Measurements from ENCODE around the gene KLF9.

The KLF9 gene

DNA sequence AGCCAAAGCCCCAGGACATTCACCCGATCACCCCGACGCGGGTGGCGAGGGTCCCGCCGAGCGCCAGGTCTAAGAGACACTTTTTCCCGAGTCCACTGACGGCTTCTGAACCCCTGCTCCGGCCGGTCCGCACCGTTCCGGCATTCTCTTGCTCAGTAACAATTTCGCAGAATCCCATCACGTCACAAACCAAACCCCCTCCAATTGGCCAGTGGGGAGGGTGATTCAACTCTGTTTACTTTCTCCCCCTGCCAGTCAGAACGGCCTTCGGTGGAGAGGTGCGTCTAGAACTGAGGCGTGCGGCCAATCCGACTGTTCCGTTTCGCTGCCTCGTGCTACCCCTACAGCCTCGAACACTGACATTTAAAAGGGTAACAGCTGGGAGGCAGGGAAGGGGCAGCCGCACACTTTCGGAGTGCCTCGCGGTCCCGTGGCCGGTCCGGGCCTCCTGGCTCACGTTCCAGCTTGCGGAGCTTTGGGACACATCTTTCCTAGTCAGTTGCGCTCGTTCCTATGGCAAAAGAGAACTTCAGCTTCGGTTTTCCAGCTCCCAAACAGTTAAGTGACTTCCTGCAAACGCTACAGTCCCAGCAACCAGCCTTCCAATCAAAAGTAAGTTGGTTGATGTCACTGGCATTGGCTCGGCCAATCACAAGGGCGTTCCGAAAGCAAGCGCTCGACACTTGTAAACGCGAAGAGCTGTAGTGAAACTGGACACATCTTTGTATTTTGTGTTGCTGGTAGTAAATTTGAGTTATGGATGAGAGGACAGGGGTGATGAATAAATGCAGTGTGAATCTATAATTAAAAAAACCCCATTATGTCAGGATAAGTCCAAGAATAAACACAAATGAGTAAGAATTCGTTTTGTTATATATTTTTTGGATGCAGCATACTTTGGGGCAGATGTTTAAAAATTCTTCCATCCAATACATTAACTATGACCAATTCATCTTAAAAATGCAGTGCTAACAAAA is at the start of gene KLF9:
Gene KLF9, minus strand, starts transcription at position 859 of the 977 bp plus-strand sequence. CDS start 1,294 bp downstream, outside the sequence.
- peak; percentile 88 for DNase-seq (ENCODE audit: low read depth)

DNA sequence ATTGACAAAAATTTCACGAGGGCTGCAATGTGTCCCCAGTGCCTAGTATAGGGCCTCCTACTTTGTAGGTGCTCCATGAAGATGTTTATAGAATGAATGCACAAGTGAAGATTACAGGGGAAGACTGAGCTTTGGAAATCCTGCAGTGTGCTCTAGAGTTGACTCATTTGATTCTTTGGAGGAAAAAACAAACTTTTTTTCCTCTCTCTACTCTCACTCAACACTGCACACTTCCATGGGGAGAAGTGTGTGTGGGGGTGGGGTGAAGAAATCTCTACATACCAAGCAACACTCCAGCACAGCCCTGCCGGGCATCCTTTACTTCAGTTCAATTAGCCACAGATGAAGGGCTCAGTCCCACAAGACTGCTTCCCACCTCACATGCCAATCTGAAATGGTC is 49.4 kb upstream of the KLF9 start:
- DNase-seq (ENCODE audit: low read depth) = no peak

GRCh38 chr9:70462300-70462699 is 47.8 kb upstream of the KLF9 start:
- no peak for DNase-seq (ENCODE audit: low read depth)

- DNase-seq (ENCODE audit: low read depth) = no peak
These were observed 42.8 kb upstream of the KLF9 start for GRCh38 chr9:70457235-70457634.

DNA sequence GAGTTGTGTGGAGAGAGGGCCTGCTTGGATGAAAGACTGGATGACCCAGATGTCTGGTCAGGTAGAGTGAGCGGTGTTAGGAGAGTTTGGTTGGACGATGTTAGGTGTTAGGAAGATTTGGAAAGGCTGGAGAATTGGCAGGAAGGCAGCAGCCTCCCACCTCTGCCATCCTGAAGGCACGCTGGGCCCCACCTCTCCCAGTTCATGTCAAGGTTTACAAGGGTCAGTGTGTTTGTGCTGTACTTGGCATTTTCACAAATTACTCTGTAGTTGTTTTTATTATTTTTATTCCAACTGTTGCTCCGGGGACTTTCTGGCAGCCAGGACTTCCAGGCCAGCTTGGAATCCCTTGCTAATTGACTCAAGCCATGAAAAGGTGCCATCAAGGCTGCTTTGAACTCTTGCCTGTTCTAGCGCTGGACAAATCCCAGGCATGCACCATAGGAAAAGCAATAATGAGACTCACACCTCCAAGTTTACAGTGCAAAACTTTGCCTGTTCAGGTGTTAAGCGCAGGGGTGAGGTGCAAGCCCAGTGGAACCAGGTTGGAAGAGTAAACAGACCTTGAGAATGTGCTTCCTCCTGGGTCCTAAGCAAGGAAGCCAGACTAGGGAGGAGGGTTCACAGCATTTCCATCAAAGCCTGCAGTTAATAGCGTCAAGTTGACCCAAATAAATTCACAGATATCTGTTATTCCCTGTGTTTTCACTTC is 41.7 kb upstream of the KLF9 start:
- DNase-seq (ENCODE audit: low read depth) = no peak

DNA sequence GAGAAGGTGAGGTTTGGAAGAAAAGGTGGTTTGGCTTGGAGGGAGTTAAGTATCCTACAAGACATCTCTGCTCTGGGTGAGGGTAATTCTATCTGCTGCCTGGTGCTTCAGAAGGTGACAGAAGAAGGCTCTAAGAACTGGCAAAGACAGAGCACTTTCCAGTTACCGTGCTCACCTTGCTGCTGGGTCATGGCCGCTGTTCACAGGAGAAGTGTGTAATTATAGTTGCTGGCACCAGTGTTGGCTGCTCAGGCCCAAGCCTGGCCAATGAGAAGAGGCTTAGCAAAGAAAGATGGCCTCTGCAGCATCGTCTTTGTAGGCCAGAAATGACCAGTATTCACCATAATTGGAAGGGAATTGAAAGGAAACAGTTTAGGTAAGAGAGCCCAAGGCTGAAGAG is 37.9 kb upstream of the KLF9 start:
- no peak for DNase-seq (ENCODE audit: low read depth)

GRCh38 chr9:70451765-70452164 is 37.3 kb upstream of the KLF9 start:
- DNase-seq (ENCODE audit: low read depth) = no peak

- no peak for DNase-seq (ENCODE audit: low read depth)
These were observed 36.3 kb upstream of the KLF9 start for GRCh38 chr9:70450738-70451137.

GRCh38 chr9:70449461-70449860 is 35.0 kb upstream of the KLF9 start:
- DNase-seq (ENCODE audit: low read depth) = no peak

DNA sequence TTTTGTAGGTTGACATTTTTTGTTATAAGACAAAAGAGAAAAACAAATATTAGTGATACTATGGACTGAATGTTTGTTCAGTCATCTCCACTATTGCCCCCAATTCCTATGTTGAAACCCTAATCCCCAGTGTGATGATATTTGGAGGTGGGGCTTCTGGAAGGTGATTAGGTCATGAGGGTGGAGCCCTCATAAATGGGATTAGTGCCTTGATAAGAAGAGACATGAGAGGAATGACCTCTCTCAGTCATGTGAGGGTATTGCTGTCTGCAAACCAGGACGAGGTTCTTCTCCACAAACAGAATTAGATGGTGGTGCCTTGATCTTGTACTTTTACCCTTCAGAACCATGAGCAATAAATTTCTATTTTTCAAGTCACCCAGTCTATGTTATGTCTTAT is 34.5 kb upstream of the KLF9 start:
- DNase-seq (ENCODE audit: low read depth) = no peak

DNA sequence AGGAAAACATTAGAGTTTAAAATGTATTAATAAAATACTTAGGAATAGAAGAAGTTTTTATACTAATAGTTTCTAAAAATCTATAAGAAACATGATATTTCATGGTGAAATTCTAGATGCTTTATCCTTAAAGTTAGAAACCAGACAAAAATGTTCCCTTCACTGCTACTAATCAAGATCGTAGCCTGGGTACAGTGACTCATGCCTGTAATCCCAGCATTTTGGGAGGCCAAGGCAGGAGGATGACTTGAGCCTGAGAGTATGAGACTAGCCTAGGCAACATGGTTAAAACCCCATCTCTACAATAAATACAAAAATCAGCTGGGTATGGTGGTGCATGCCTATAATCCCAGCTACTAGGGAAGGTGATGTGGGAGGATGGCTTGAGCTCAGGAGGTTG is 30.4 kb upstream of the KLF9 start:
- DNase-seq (ENCODE audit: low read depth) = no peak

DNA sequence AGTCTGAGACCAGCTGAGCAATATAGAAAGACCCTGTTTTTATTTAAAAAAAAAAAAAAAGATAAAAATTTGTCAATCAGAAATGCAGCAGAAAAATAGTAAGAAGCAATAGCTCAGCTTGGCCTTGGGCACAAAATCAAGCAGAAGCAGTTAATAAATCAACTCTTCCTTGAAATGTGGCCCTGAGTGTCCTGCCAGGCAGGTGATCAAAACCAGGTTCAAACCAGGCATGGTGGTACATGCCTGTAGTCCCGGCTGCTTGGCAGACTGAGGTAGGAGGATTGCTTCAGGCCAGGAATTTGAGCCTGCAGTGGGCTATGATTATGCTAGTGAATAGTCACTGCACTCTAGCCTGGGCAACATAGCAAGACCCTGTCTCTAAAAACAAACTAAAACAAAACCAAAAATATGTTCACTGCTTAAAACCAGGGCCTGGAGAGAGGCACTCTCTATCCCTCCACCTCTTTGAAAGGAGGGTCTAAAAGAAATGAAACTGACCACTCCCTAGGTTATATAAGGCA is 27.9 kb upstream of the KLF9 start:
- DNase-seq (ENCODE audit: low read depth) = no peak

- DNase-seq (ENCODE audit: low read depth) = no peak
These were observed 27.2 kb upstream of the KLF9 start for GRCh38 chr9:70441622-70442021.

- DNase-seq (ENCODE audit: low read depth) = no peak
These were observed 25.7 kb upstream of the KLF9 start for GRCh38 chr9:70439991-70440706.

- DNase-seq (ENCODE audit: low read depth) = no peak
These were observed 24.0 kb upstream of the KLF9 start for GRCh38 chr9:70438341-70438928.

- no peak for DNase-seq (ENCODE audit: low read depth)
These were observed 21.5 kb upstream of the KLF9 start for GRCh38 chr9:70435948-70436347.

GRCh38 chr9:70429899-70430298 is 15.4 kb upstream of the KLF9 start:
- no peak for DNase-seq (ENCODE audit: low read depth)

DNA sequence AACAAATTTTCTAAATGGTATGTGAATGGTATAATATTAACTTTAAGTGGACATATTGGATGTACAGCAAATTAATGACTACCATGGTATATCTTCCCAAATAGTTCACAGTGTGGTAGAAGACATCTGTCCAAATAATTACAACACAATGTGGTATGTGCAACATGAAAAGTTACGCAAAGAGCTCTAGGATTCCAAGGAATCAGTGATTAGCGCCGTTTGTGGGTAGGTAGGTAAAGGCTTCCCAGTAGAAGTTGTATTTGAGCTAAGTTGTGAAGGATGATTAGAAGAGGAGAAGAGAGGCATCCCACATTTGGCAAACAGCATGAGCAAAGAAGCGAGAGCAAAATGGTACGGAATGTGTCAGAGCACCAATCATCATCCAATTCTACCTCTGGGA is 14.3 kb upstream of the KLF9 start:
- no peak for DNase-seq (ENCODE audit: low read depth)

DNA sequence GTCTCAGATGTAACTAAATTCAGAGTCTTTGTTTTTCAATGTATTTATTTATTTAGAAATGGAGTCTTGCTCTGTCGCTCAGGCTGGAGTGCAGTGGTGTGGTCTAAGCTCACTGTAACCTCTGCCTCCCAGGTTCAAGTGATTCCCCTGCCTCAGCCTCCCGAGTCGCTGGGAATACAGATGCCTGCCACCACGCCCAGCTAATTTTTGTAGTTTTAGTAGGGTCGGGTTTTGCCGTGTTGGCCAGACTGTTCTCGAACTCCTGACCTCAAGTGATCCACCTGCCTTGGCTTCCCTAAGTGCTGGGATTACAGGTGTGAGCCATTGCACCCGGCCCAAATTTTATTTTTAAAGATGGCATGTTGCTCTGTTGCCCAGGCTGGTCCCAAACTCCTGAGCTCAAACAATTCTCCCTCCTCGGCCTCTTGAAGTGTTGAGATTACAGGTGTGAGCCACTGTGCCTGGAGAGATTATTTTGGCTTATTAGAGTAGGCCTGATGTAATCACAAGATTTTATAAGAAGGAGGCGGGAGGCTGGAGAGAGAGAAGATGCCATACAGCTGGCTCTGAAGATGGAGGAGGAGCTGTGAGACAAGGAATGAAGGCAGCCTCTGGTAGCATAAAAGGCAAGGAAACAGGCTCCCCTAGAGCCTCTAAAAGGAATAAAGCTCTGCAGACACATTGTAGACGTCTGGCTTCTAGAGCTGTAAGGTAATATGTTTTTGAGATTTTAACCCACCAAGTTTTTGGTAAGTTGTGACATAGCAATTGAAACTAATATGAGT is 12.9 kb upstream of the KLF9 start:
- no peak for DNase-seq (ENCODE audit: low read depth)

- no peak for DNase-seq (ENCODE audit: low read depth)
These were observed 10.7 kb upstream of the KLF9 start for GRCh38 chr9:70425192-70425591.

GRCh38 chr9:70422371-70423043 is 8.1 kb upstream of the KLF9 start:
- no peak for DNase-seq (ENCODE audit: low read depth)
